Uterus (tissue), 2 donors: ENCODE results near the gene CDH4.

Experiments
- POLR2A ChIP-seq, 2 donors: fragments of 450-650 bp; IDR thresholded peaks; one replicate each; pipeline ENCODE4 v1.6.1; 2016; ENCODE audit warnings: antibody characterized with exemption in 2 of 2, mild to moderate bottlenecking in 1 of 2, moderate library complexity in 1 of 2
- TF ChIP-seq, protein P1 (sequence below), 4 experiments: fragments of 200-600 bp in 2 of 4; fragments of 450-650 bp in 2 of 4; sonication (generic) in 2 of 4; IDR thresholded peaks; one replicate each; pipeline ENCODE4 v1.5.1; 2016 to 2019; ENCODE audit warnings: antibody characterized with exemption in 4 of 4, mild to moderate bottlenecking in 2 of 4, moderate library complexity in 1 of 4

- TF ChIP-seq, protein P1, sequence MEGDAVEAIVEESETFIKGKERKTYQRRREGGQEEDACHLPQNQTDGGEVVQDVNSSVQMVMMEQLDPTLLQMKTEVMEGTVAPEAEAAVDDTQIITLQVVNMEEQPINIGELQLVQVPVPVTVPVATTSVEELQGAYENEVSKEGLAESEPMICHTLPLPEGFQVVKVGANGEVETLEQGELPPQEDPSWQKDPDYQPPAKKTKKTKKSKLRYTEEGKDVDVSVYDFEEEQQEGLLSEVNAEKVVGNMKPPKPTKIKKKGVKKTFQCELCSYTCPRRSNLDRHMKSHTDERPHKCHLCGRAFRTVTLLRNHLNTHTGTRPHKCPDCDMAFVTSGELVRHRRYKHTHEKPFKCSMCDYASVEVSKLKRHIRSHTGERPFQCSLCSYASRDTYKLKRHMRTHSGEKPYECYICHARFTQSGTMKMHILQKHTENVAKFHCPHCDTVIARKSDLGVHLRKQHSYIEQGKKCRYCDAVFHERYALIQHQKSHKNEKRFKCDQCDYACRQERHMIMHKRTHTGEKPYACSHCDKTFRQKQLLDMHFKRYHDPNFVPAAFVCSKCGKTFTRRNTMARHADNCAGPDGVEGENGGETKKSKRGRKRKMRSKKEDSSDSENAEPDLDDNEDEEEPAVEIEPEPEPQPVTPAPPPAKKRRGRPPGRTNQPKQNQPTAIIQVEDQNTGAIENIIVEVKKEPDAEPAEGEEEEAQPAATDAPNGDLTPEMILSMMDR (IDR thresholded peaks at IDR 0.05): no peak
- no peak for TF ChIP-seq POLR2A (IDR thresholded peaks at IDR 0.05)
Observed at GRCh38 chr20:61878478-61879302, 626.6 kb downstream of the CDH4 start.
